ENCODE measurements around the gene CMSS1.

Gene CMSS1

GRCh38 chr3:100003609-100004503, 186.2 kb downstream of the CMSS1 start:
- no peak for DNase-seq

GRCh38 chr3:100004931-100005330, 187.3 kb downstream of the CMSS1 start:
- no peak for DNase-seq

- no peak for DNase-seq
These were observed 188.2 kb downstream of the CMSS1 start for GRCh38 chr3:100005665-100006393.

GRCh38 chr3:100006570-100007271, 189.1 kb downstream of the CMSS1 start:
- no peak for DNase-seq

GRCh38 chr3:100007313-100007712, 189.7 kb downstream of the CMSS1 start:
- no peak for DNase-seq

GRCh38 chr3:100008081-100008698, 190.5 kb downstream of the CMSS1 start:
- no peak for DNase-seq

GRCh38 chr3:100009276-100010086, 191.8 kb downstream of the CMSS1 start:
- no peak for DNase-seq

- no peak for DNase-seq
These were observed 192.4 kb downstream of the CMSS1 start for GRCh38 chr3:100010087-100010417.

- no peak for DNase-seq
These were observed 201.1 kb downstream of the CMSS1 start for GRCh38 chr3:100018806-100019205.

GRCh38 chr3:100019719-100020118, 202.1 kb downstream of the CMSS1 start:
- no peak for DNase-seq

- DNase-seq = no peak
These were observed 203.4 kb downstream of the CMSS1 start for GRCh38 chr3:100020876-100021644.

GRCh38 chr3:100022506-100022905, 204.8 kb downstream of the CMSS1 start:
- no peak for DNase-seq

- no peak for DNase-seq
These were observed 205.5 kb downstream of the CMSS1 start for GRCh38 chr3:100023150-100023549.

GRCh38 chr3:100023595-100023994, 205.9 kb downstream of the CMSS1 start:
- no peak for DNase-seq

- no peak for DNase-seq
These were observed 207.1 kb downstream of the CMSS1 start for GRCh38 chr3:100024520-100025303.

GRCh38 chr3:100027321-100027720, 209.7 kb downstream of the CMSS1 start:
- no peak for DNase-seq

- DNase-seq = no peak
These were observed 211.4 kb downstream of the CMSS1 start for GRCh38 chr3:100029052-100029451.

GRCh38 chr3:100029689-100030088, 212.0 kb downstream of the CMSS1 start:
- DNase-seq = no peak

- no peak for DNase-seq
These were observed 212.7 kb downstream of the CMSS1 start for GRCh38 chr3:100030346-100030745.

- DNase-seq = no peak
These were observed 213.3 kb downstream of the CMSS1 start for GRCh38 chr3:100030914-100031425.

Data from activated CD4-positive, CD25-positive, alpha-beta regulatory T cell (primary cell).